Stimulated activated naive CD4-positive, alpha-beta T cell (primary cell): ENCODE measurements around the gene PDS5B.
"Not testable (repeated sequence)": the region's sequence is repeated elsewhere in the genome, so short reads cannot be mapped to it uniquely, and the experiment has no call there.

Experiments
- DNase-seq, 6 experiments: peaks; one replicate each; lab custom pipeline; 2025; lab: John Stamatoyannopoulos, UW

PDS5B gene

GRCh38 chr13:32729097-32729496 lies 142.8 kb downstream of the PDS5B start:
- not testable (repeated sequence) for DNase-seq

- DNase-seq, result no peak
Measured at GRCh38 chr13:32731074-32731473, 144.8 kb downstream of the PDS5B start.

GRCh38 chr13:32731576-32731975 lies 145.3 kb downstream of the PDS5B start:
- DNase-seq, result no peak

- no peak for DNase-seq
Measured at GRCh38 chr13:32733690-32734089, 147.4 kb downstream of the PDS5B start.

GRCh38 chr13:32734511-32734910 lies 148.3 kb downstream of the PDS5B start:
- DNase-seq, result no peak

- no peak for DNase-seq
Measured at GRCh38 chr13:32735859-32736258, 149.6 kb downstream of the PDS5B start.

GRCh38 chr13:32736648-32737047 lies 150.4 kb downstream of the PDS5B start:
- DNase-seq, result peak in 1 of 6 experiments; percentile 23

- peak in 3 of 6 experiments; percentile 48 to 81 (median 70) for DNase-seq
Measured at GRCh38 chr13:32737111-32737571, 150.9 kb downstream of the PDS5B start.

GRCh38 chr13:32737679-32738078 lies 151.4 kb downstream of the PDS5B start:
- DNase-seq, result no peak

GRCh38 chr13:32745509-32745908 lies 159.3 kb downstream of the PDS5B start:
- no peak for DNase-seq

- DNase-seq, result no peak
Measured at GRCh38 chr13:32746474-32746873, 160.2 kb downstream of the PDS5B start.

GRCh38 chr13:32748305-32748704 lies 162.1 kb downstream of the PDS5B start:
- no peak for DNase-seq

GRCh38 chr13:32751340-32751739 lies 165.1 kb downstream of the PDS5B start:
- DNase-seq, result no peak

GRCh38 chr13:32752311-32752710 lies 166.1 kb downstream of the PDS5B start:
- no peak for DNase-seq

GRCh38 chr13:32752997-32753606 lies 166.8 kb downstream of the PDS5B start:
- no peak for DNase-seq

GRCh38 chr13:32754179-32754578 lies 167.9 kb downstream of the PDS5B start:
- no peak for DNase-seq

- no peak for DNase-seq
Measured at GRCh38 chr13:32759152-32759551, 172.9 kb downstream of the PDS5B start.

GRCh38 chr13:32761472-32761871 lies 175.2 kb downstream of the PDS5B start:
- DNase-seq, result no peak

GRCh38 chr13:32779119-32779518 lies 192.9 kb downstream of the PDS5B start:
- no peak for DNase-seq

GRCh38 chr13:32781906-32782305 lies 195.7 kb downstream of the PDS5B start:
- no peak for DNase-seq

GRCh38 chr13:32783067-32783466 lies 196.8 kb downstream of the PDS5B start:
- peak in 2 of 6 experiments; percentile 16 to 26 for DNase-seq

- no peak for DNase-seq
Measured at GRCh38 chr13:32790731-32791130, 204.5 kb downstream of the PDS5B start.

- peak in 3 of 6 experiments; percentile 36 to 49 (median 48) for DNase-seq
Measured at GRCh38 chr13:32791545-32792172, 205.4 kb downstream of the PDS5B start.

GRCh38 chr13:32796754-32797153 lies 210.5 kb downstream of the PDS5B start:
- DNase-seq, result no peak
